A549 (cell line): ENCODE data around the gene YPEL1.

ENCODE experiments used
- BHLHE40 ChIP-seq: IDR thresholded peaks from 2 replicates; pipeline ENCODE4 v1.6.1; 2012; ENCODE audit warnings: low read depth, low read length, inconsistent platforms
- CBX8 ChIP-seq: fragments of 200-600 bp; sonication (generic); IDR thresholded peaks from 2 replicates; pipeline ENCODE4 v1.6.1; 2016
- EHMT2 ChIP-seq: fragments of 200-600 bp; sonication (generic); IDR thresholded peaks from 2 replicates; pipeline ENCODE4 v1.6.1; 2016; ENCODE audit warnings: antibody characterized with exemption, low read depth, mild to moderate bottlenecking, moderate library complexity
- EP300 ChIP-seq, 2 experiments: fragments of >200 bp; sonication (Bioruptor Twin); formaldehyde crosslinking; IDR thresholded peaks; 2 replicates in 1 of 2; 3 replicates in 1 of 2; pipeline ENCODE4 v1.6.1; 2016 to 2017
- GATA3 ChIP-seq: IDR thresholded peaks from 2 replicates; pipeline ENCODE4 v1.6.1; 2012; ENCODE audit warnings: borderline replicate concordance
- JUN ChIP-seq, 2 experiments: fragments of >200 bp; sonication (Bioruptor Twin); formaldehyde crosslinking; IDR thresholded peaks; 2 replicates in 1 of 2; 3 replicates in 1 of 2; pipeline ENCODE4 v1.6.1; 2016 to 2017
- MAFK ChIP-seq: fragments of 450-650 bp; IDR thresholded peaks from 2 replicates; pipeline ENCODE4 v1.6.1; 2014; ENCODE audit not compliant: partially characterized antibody
- MYC ChIP-seq: IDR thresholded peaks from 2 replicates; pipeline ENCODE4 v1.6.1; 2012; ENCODE audit warnings: mild to moderate bottlenecking, inconsistent platforms, low read length, improper control_type of control experiment, borderline replicate concordance
- POLR2A ChIP-seq: IDR thresholded peaks from 2 replicates; pipeline ENCODE4 v1.6.1; 2012; ENCODE audit warnings: mild to moderate bottlenecking, low read length
- SMC3 ChIP-seq: fragments of >200 bp; sonication (Bioruptor Twin); formaldehyde crosslinking; IDR thresholded peaks from 3 replicates; pipeline ENCODE4 v1.6.1; 2018; ENCODE audit warnings: inconsistent platforms
- TF ChIP-seq, protein P1 (sequence below): fragments of 200-600 bp; sonication (generic); IDR thresholded peaks from 2 replicates; pipeline ENCODE4 v1.6.1; 2016; ENCODE audit warnings: antibody characterized with exemption, mild to moderate bottlenecking, moderate library complexity
- TF ChIP-seq, protein P2 (sequence below): fragments of >200 bp; sonication (Bioruptor Twin); formaldehyde crosslinking; IDR thresholded peaks from 3 replicates; pipeline ENCODE4 v1.5.1; 2016
- TF ChIP-seq, protein P3 (sequence below): IDR thresholded peaks from 2 replicates; pipeline ENCODE4 v1.6.1; 2012
- TF ChIP-seq, protein P4 (sequence below): fragments of 150-350 bp; IDR thresholded peaks from 2 replicates; pipeline ENCODE4 v1.6.1; 2014; ENCODE audit warnings: low read depth, mild to moderate bottlenecking, low read length

- TF ChIP-seq, protein P1, sequence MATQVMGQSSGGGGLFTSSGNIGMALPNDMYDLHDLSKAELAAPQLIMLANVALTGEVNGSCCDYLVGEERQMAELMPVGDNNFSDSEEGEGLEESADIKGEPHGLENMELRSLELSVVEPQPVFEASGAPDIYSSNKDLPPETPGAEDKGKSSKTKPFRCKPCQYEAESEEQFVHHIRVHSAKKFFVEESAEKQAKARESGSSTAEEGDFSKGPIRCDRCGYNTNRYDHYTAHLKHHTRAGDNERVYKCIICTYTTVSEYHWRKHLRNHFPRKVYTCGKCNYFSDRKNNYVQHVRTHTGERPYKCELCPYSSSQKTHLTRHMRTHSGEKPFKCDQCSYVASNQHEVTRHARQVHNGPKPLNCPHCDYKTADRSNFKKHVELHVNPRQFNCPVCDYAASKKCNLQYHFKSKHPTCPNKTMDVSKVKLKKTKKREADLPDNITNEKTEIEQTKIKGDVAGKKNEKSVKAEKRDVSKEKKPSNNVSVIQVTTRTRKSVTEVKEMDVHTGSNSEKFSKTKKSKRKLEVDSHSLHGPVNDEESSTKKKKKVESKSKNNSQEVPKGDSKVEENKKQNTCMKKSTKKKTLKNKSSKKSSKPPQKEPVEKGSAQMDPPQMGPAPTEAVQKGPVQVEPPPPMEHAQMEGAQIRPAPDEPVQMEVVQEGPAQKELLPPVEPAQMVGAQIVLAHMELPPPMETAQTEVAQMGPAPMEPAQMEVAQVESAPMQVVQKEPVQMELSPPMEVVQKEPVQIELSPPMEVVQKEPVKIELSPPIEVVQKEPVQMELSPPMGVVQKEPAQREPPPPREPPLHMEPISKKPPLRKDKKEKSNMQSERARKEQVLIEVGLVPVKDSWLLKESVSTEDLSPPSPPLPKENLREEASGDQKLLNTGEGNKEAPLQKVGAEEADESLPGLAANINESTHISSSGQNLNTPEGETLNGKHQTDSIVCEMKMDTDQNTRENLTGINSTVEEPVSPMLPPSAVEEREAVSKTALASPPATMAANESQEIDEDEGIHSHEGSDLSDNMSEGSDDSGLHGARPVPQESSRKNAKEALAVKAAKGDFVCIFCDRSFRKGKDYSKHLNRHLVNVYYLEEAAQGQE: no peak
- TF ChIP-seq, protein P2, sequence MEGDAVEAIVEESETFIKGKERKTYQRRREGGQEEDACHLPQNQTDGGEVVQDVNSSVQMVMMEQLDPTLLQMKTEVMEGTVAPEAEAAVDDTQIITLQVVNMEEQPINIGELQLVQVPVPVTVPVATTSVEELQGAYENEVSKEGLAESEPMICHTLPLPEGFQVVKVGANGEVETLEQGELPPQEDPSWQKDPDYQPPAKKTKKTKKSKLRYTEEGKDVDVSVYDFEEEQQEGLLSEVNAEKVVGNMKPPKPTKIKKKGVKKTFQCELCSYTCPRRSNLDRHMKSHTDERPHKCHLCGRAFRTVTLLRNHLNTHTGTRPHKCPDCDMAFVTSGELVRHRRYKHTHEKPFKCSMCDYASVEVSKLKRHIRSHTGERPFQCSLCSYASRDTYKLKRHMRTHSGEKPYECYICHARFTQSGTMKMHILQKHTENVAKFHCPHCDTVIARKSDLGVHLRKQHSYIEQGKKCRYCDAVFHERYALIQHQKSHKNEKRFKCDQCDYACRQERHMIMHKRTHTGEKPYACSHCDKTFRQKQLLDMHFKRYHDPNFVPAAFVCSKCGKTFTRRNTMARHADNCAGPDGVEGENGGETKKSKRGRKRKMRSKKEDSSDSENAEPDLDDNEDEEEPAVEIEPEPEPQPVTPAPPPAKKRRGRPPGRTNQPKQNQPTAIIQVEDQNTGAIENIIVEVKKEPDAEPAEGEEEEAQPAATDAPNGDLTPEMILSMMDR: no peak
- TF ChIP-seq MAFK: no peak
- no peak for TF ChIP-seq SMC3
- no peak for TF ChIP-seq POLR2A
- TF ChIP-seq, protein P3, sequence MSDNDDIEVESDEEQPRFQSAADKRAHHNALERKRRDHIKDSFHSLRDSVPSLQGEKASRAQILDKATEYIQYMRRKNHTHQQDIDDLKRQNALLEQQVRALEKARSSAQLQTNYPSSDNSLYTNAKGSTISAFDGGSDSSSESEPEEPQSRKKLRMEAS: no peak
- no peak for TF ChIP-seq JUN (IDR thresholded peaks at IDR 0.05)
- TF ChIP-seq CBX8: no peak
- no peak for TF ChIP-seq GATA3
- TF ChIP-seq, protein P4, sequence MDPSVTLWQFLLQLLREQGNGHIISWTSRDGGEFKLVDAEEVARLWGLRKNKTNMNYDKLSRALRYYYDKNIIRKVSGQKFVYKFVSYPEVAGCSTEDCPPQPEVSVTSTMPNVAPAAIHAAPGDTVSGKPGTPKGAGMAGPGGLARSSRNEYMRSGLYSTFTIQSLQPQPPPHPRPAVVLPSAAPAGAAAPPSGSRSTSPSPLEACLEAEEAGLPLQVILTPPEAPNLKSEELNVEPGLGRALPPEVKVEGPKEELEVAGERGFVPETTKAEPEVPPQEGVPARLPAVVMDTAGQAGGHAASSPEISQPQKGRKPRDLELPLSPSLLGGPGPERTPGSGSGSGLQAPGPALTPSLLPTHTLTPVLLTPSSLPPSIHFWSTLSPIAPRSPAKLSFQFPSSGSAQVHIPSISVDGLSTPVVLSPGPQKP: no peak
- TF ChIP-seq BHLHE40: no peak
- TF ChIP-seq EP300 (IDR thresholded peaks at IDR 0.05): no peak
- no peak for TF ChIP-seq MYC
- no peak for TF ChIP-seq EHMT2
These were observed 24.2 kb upstream of the YPEL1 start for GRCh38 chr22:21759646-21760376.
